AG09309 (cell line): ENCODE data around the gene LSG1.

ENCODE experiments used
- DNase-seq: peaks from one replicate; pipeline ENCODE4 v3.0.0-alpha.2; 2010; ENCODE audit warnings: low read depth
- H3K4me3 ChIP-seq: 2 replicates; pipeline ENCODE4 v1.5.1; 2011; ENCODE audit warnings: mild to moderate bottlenecking, low read depth, low read length, moderate library complexity; ENCODE audit not compliant: control insufficient read depth
- TF ChIP-seq, protein P1 (sequence below): IDR thresholded peaks from 2 replicates; pipeline ENCODE4 v1.5.1; 2011; ENCODE audit warnings: mild to moderate bottlenecking, low read depth, low read length, inconsistent platforms; ENCODE audit not compliant: insufficient read depth, control insufficient read depth; ENCODE audit errors: missing control alignments

The LSG1 gene

GRCh38 chr3:194713299-194714136, 41.5 kb upstream of the LSG1 start:
- no peak for DNase-seq
- no peak overlapping the region for H3K4me3 ChIP-seq
- TF ChIP-seq, protein P1, sequence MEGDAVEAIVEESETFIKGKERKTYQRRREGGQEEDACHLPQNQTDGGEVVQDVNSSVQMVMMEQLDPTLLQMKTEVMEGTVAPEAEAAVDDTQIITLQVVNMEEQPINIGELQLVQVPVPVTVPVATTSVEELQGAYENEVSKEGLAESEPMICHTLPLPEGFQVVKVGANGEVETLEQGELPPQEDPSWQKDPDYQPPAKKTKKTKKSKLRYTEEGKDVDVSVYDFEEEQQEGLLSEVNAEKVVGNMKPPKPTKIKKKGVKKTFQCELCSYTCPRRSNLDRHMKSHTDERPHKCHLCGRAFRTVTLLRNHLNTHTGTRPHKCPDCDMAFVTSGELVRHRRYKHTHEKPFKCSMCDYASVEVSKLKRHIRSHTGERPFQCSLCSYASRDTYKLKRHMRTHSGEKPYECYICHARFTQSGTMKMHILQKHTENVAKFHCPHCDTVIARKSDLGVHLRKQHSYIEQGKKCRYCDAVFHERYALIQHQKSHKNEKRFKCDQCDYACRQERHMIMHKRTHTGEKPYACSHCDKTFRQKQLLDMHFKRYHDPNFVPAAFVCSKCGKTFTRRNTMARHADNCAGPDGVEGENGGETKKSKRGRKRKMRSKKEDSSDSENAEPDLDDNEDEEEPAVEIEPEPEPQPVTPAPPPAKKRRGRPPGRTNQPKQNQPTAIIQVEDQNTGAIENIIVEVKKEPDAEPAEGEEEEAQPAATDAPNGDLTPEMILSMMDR: no peak

DNA sequence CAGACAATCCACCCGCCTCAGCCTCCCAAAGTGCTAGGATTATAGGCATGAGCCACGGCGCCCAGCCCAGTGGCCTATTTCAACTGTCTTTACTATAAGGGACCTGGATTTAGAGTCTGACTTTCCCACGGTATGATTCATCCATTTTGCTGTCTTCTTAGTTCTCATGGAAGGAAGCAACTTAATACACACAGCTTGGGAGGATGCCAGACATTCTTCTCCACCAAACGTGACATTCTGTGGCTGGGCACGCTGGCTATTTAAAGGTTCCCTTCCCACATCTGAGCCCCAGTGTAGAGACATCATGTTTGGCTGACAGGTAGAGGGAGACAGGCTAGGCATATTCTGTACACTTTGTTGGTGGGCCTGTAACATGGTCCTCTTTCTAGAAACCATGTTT, 39.9 kb upstream of the LSG1 start:
- DNase-seq: peak; percentile 89
- TF ChIP-seq, protein P1: no peak
- no peak overlapping the region for H3K4me3 ChIP-seq

DNA sequence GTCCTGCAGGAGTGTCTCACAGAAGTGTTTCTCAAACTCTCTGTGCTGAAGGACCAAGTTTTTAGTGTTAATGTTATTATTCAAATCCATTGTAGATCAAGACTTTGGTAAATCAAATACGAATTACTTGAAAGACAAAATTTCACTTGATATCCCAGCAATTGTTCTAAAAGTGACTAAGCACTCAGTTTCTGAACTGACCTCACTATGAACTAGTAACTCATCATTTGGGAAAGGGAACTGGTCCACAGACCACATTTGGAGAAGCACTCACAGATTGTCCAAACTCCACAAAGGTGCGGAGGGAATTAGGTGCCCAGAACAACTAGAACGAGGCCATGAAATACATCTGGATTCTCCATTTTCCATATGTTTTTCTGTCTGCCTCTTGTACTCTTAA, 39.3 kb upstream of the LSG1 start:
- TF ChIP-seq, protein P1: no peak
- DNase-seq: no peak
- no peak overlapping the region for H3K4me3 ChIP-seq

DNA sequence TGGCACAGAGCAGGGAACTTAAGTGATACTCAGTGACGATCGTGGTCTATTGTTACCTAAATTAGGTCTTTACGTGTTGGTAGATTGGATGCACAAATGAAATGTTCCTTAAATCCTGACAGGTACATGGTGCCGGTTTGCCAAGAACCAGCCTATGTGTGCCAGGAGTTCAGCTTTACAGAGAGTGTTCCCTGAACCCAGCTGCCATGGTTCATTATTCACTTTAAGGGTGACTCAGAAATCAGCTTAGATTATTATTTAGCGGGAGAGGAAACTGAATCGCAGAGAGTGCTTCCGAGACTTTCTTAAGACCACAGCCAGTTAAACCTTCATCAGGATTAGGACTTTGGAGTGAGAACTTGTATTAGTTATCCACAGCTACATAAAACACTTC, 35.2 kb upstream of the LSG1 start:
- TF ChIP-seq, protein P1: no peak
- no peak for DNase-seq
- H3K4me3 ChIP-seq: no peak overlapping the region

DNA sequence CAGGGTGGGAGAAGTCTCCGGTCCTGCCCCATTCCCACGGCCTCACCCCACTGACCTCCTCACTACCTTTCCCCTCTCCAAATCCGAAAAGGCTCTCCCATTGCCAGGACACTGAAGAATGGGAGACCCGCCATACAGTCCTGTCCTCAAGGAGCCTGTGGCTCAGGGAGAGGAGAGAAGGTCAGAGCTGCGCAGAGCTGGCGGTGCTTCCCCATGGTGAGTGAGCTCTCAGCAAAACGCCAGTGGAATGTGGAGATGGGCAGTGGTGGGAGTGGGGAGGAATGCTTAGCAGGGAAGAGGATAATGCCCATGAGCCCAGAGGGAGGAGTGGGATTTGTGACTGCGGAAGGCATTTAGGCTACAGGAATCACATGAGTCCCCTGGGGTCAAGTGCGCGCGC, 33.8 kb upstream of the LSG1 start:
- H3K4me3 ChIP-seq: no peak overlapping the region
- DNase-seq: no peak
- TF ChIP-seq, protein P1: no peak

GRCh38 chr3:194705227-194705626, 33.2 kb upstream of the LSG1 start:
- H3K4me3 ChIP-seq: no peak overlapping the region
- TF ChIP-seq, protein P1: no peak
- no peak for DNase-seq
